H1 (cell line): Measurements from ENCODE around the gene COG4. TPM values are rescaled to one million over a fixed set of nuclear protein-coding genes. Genes with fewer than 3 reads are reported as not detected.

ENCODE experiments used
- CTCF ChIA-PET: fragments of 300-600 bp; sonication (Branson Sonifier 250); formaldehyde crosslinking; loops from one replicate; lab custom pipeline; 2021; ENCODE audit not compliant: partially characterized antibody; lab: Charles Lee
- POLR2A ChIA-PET: fragments of 300-600 bp; sonication (Branson Sonifier 250); formaldehyde crosslinking; loops from one replicate; lab custom pipeline; 2021; ENCODE audit warnings: inconsistent platforms; ENCODE audit not compliant: partially characterized antibody; lab: Charles Lee
- DNase-seq, 2 experiments: peaks; one replicate each; pipeline versions ENCODE4 v3.0.0 to v3.0.0-alpha.2; 2010 to 2022; ENCODE audit warnings: low spot score in 2 of 2, low read depth in 1 of 2, mixed read lengths in 1 of 2
- FAIRE-seq: peaks from 2 replicates; lab custom pipeline; 2011; peaks lifted over from hg19 to GRCh38; lab: Jason Lieb, UNC
- H2AFZ ChIP-seq: 2 replicates; pipeline ENCODE4 v1.8.1; 2012; ENCODE audit warnings: low read length, inconsistent platforms
- H2AK5ac ChIP-seq: 2 replicates; pipeline ENCODE4 v1.6.1; 2013; ENCODE audit warnings: low read depth, low read length
- H2BK120ac ChIP-seq: replicated peaks from 2 replicates; pipeline ENCODE3; 2013; ENCODE audit warnings: low read depth, low read length, inconsistent platforms
- H2BK12ac ChIP-seq: 2 replicates; pipeline ENCODE4 v1.6.1; 2013; ENCODE audit warnings: low read depth, low read length
- H2BK15ac ChIP-seq: 2 replicates; pipeline ENCODE4 v1.6.1; 2013; ENCODE audit warnings: low read length
- H2BK20ac ChIP-seq: 2 replicates; pipeline ENCODE4 v1.6.1; 2013; ENCODE audit warnings: low read length
- H2BK5ac ChIP-seq: 2 replicates; pipeline ENCODE4 v1.6.1; 2013; ENCODE audit warnings: low read depth, low read length
- H3K14ac ChIP-seq: 2 replicates; pipeline ENCODE4 v1.6.1; 2013; ENCODE audit warnings: inconsistent platforms; ENCODE audit not compliant: insufficient read length
- H3K18ac ChIP-seq: 2 replicates; pipeline ENCODE4 v1.6.1; 2013; ENCODE audit warnings: low read length; ENCODE audit errors: extremely low read depth
- H3K23ac ChIP-seq: 2 replicates; pipeline ENCODE4 v1.6.1; 2013; ENCODE audit warnings: inconsistent platforms; ENCODE audit not compliant: insufficient read length
- H3K23me2 ChIP-seq: 2 replicates; pipeline ENCODE4 v1.6.1; 2013; ENCODE audit warnings: low read depth, low read length
- H3K27ac ChIP-seq: 2 replicates; pipeline ENCODE4 v1.6.1; 2011; ENCODE audit warnings: low read depth, low read length, inconsistent platforms
- H3K27me3 ChIP-seq, 4 experiments: replicated peaks in 1 of 4; 1 replicate in 1 of 4; 2 replicates in 3 of 4; pipeline versions ENCODE4 v1.6.1 to v1.8.1; 2011 to 2013; ENCODE audit warnings: low read length in 3 of 4, mild to moderate bottlenecking in 3 of 4, inconsistent platforms in 2 of 4, mixed read lengths in 2 of 4, moderate library complexity in 1 of 4; ENCODE audit not compliant: control insufficient read depth in 3 of 4, insufficient read depth in 3 of 4; ENCODE audit errors: extremely low read depth in 1 of 4
- H3K36me3 ChIP-seq, 4 experiments: 2 replicates each; pipeline versions ENCODE4 v1.6.1 to v1.8.1; 2011 to 2013; ENCODE audit warnings: mild to moderate bottlenecking in 4 of 4, low read length in 3 of 4, moderate library complexity in 2 of 4, control low read depth in 1 of 4, inconsistent platforms in 1 of 4; ENCODE audit not compliant: insufficient read depth in 4 of 4, control insufficient read depth in 2 of 4
- H3K4ac ChIP-seq: replicated peaks from 2 replicates; pipeline ENCODE3; 2013; ENCODE audit warnings: low read length, low read depth, mixed read lengths, inconsistent platforms; ENCODE audit not compliant: insufficient read length
- H3K4me1 ChIP-seq, 4 experiments: replicated peaks in 1 of 4; 1 replicate in 1 of 4; 2 replicates in 3 of 4; pipeline versions ENCODE4 v1.6.1 to v1.8.1; 2011 to 2013; ENCODE audit warnings: low read length in 3 of 4, inconsistent platforms in 2 of 4, mixed read lengths in 1 of 4; ENCODE audit not compliant: insufficient read depth in 4 of 4, control insufficient read depth in 3 of 4
- H3K4me2 ChIP-seq, 2 experiments: 2 replicates each; pipeline versions ENCODE4 v1.6.1 to v1.8.1; 2011 to 2013; ENCODE audit warnings: low read depth in 2 of 2, low read length in 2 of 2, control low read depth in 1 of 2, inconsistent platforms in 1 of 2, mild to moderate bottlenecking in 1 of 2; ENCODE audit not compliant: insufficient read depth in 1 of 2
- H3K4me3 ChIP-seq, 4 experiments: fragments of 200-600, 300-600 bp in 1 of 4; sonication (generic), shearing (Covaris generic), sonication (Bioruptor Twin) in 1 of 4; 2 replicates each; pipeline versions ENCODE4 v1.5.1 to v1.8.1; 2011 to 2016; ENCODE audit warnings: low read length in 4 of 4, low read depth in 3 of 4, control low read depth in 2 of 4, inconsistent platforms in 2 of 4, mild to moderate bottlenecking in 2 of 4, mixed read lengths in 1 of 4, moderate library complexity in 1 of 4; ENCODE audit not compliant: insufficient read depth in 2 of 4; ENCODE audit errors: extremely low read depth in 1 of 4
- H3K56ac ChIP-seq: replicated peaks from 2 replicates; pipeline ENCODE3; 2013; ENCODE audit warnings: low read depth, mild to moderate bottlenecking, mixed read lengths, low read length, inconsistent platforms; ENCODE audit not compliant: insufficient read length
- H3K79me1 ChIP-seq: 2 replicates; pipeline ENCODE4 v1.6.1; 2013; ENCODE audit warnings: low read depth, low read length, control low read depth
- H3K79me2 ChIP-seq, 2 experiments: 2 replicates each; pipeline versions ENCODE4 v1.6.1 to v1.8.1; 2012 to 2013; ENCODE audit warnings: low read length in 2 of 2, mild to moderate bottlenecking in 2 of 2, inconsistent platforms in 1 of 2; ENCODE audit not compliant: insufficient read depth in 2 of 2, control insufficient read depth in 1 of 2
- H3K9ac ChIP-seq, 4 experiments: replicated peaks in 1 of 4; 1 replicate in 1 of 4; 2 replicates in 3 of 4; pipeline versions ENCODE4 v1.6.1 to v1.8.1; 2011 to 2013; ENCODE audit warnings: low read depth in 3 of 4, low read length in 3 of 4, control low read depth in 2 of 4, mild to moderate bottlenecking in 2 of 4, moderate library complexity in 2 of 4, inconsistent platforms in 1 of 4; ENCODE audit errors: extremely low read depth in 1 of 4
- H3K9me3 ChIP-seq, 2 experiments: 2 replicates each; pipeline versions ENCODE4 v1.6.1 to v1.8.1; 2012 to 2013; ENCODE audit warnings: mild to moderate bottlenecking in 2 of 2, moderate library complexity in 2 of 2, control low read depth in 1 of 2, inconsistent platforms in 1 of 2, low read depth in 1 of 2, low read length in 1 of 2, mixed read lengths in 1 of 2; ENCODE audit not compliant: insufficient read depth in 2 of 2
- H4K20me1 ChIP-seq, 2 experiments: replicated peaks in 1 of 2; 2 replicates each; pipeline versions ENCODE3 to v1.8.1; 2011 to 2013; ENCODE audit warnings: inconsistent platforms in 2 of 2, low read length in 2 of 2, mild to moderate bottlenecking in 1 of 2; ENCODE audit not compliant: insufficient read depth in 2 of 2, control insufficient read depth in 1 of 2
- H4K5ac ChIP-seq: 2 replicates; pipeline ENCODE4 v1.6.1; 2013; ENCODE audit warnings: low read length, low read depth, mixed read lengths, inconsistent platforms; ENCODE audit not compliant: insufficient read length
- H4K8ac ChIP-seq: 2 replicates; pipeline ENCODE4 v1.8.0; 2013; ENCODE audit warnings: mild to moderate bottlenecking, moderate library complexity, low read length, inconsistent platforms; ENCODE audit not compliant: insufficient read depth; ENCODE audit errors: extremely low read depth
- H4K91ac ChIP-seq: replicated peaks from 2 replicates; pipeline ENCODE3; 2013; ENCODE audit warnings: low read length, mixed read lengths, inconsistent platforms; ENCODE audit not compliant: insufficient read length
- ATF2 ChIP-seq: IDR thresholded peaks from 2 replicates; pipeline ENCODE4 v1.6.1; 2012; ENCODE audit warnings: low read length, inconsistent platforms
- ATF3 ChIP-seq: IDR thresholded peaks from 2 replicates; pipeline ENCODE4 v1.6.1; 2011; ENCODE audit warnings: low read depth, mild to moderate bottlenecking, low read length; ENCODE audit not compliant: insufficient read depth
- BACH1 ChIP-seq: IDR thresholded peaks from 2 replicates; pipeline ENCODE4 v1.6.1; 2012; ENCODE audit warnings: low read length, improper control_type of control experiment
- E2F6 ChIP-seq: IDR thresholded peaks from 2 replicates; pipeline ENCODE4 v1.6.1; 2012; ENCODE audit warnings: inconsistent platforms
- KDM4A ChIP-seq: IDR thresholded peaks from one replicate; pipeline ENCODE4 v1.7.1; 2012; ENCODE audit warnings: low read depth, mild to moderate bottlenecking, moderate library complexity, low read length, inconsistent platforms; ENCODE audit not compliant: severe bottlenecking
- MAX ChIP-seq: IDR thresholded peaks from 2 replicates; pipeline ENCODE4 v1.6.1; 2012; ENCODE audit warnings: inconsistent platforms
- NRF1 ChIP-seq: IDR thresholded peaks from 2 replicates; pipeline ENCODE4 v1.6.1; 2011; ENCODE audit warnings: mild to moderate bottlenecking, low read depth, low read length, improper control_type of control experiment
- SIX5 ChIP-seq: IDR thresholded peaks from 2 replicates; pipeline ENCODE4 v1.6.1; 2011; ENCODE audit warnings: mild to moderate bottlenecking, low read depth, low read length
- SRF ChIP-seq: IDR thresholded peaks from 2 replicates; pipeline ENCODE4 v1.6.1; 2011; ENCODE audit warnings: mild to moderate bottlenecking, low read depth, low read length, moderate library complexity
- TAF1 ChIP-seq: IDR thresholded peaks from 2 replicates; pipeline ENCODE4 v1.6.1; 2011; ENCODE audit warnings: mild to moderate bottlenecking, low read depth, low read length
- TEAD4 ChIP-seq: IDR thresholded peaks from 2 replicates; pipeline ENCODE4 v1.6.1; 2012; ENCODE audit warnings: low read depth, low read length, inconsistent platforms, mixed read lengths
- WGBS, 2 experiments: shearing (Covaris generic) in 1 of 2; methylation state at CpG; one replicate each; pipeline versions ENCODE4 v1.1.6 to v1.1.7; 2013 to 2015; ENCODE audit warnings: low lambda C conversion rate in 2 of 2, mixed read lengths in 2 of 2, inconsistent platforms in 1 of 2, low coverage in 1 of 2, missing lambda C conversion rate in 1 of 2; ENCODE audit not compliant: insufficient replicate concordance in 2 of 2, insufficient coverage in 1 of 2, insufficient read length in 1 of 2; ENCODE audit errors: extremely low coverage in 1 of 2, missing lambda C conversion rate in 1 of 2; 5-methylcytosine and 5-hydroxymethylcytosine counted together
- polyA plus RNA-seq, 7 experiments: library from polyadenylated mRNA; depleted of rRNA in 3 of 7; stranded (reverse) in 5 of 7; unstranded in 2 of 7; fragments of >200 nt in 5 of 7; fragments of 200-250 nt in 2 of 7; gene quantifications; 1 replicate in 5 of 7; 2 replicates in 1 of 7; 4 replicates in 1 of 7; pipeline versions ENCODE4 v1.2.1 to v1.2.3, GENCODE V29; 2011 to 2013; ENCODE audit warnings: missing spikeins in 2 of 7, mixed read lengths in 2 of 7
- total RNA-seq: library from RNA; stranded (reverse); fragmentation: NEBNext Ultra II Directional; extraction: Animal tissue kit (Norgen Biotek cat#: 25700); gene quantifications from 2 replicates; pipeline ENCODE4 v1.2.1, GENCODE V29; 2021

Gene COG4
- total and polyA plus RNA-seq, 2 of the 8 experiments (the other 6 are each of a cell fraction or from before 2014, with no cell fraction given), result 46.1 to 50.2 TPM

- H3K9me3 ChIP-seq, result no peaks in the 10 kb centered on the region
- H3K9ac ChIP-seq, result no peak overlapping the region
- FAIRE-seq (no peak), DNase-seq (no peak)
- H3K27me3 ChIP-seq, result no peaks in the 10 kb centered on the region
- H3K79me2 ChIP-seq, result no peaks in the 10 kb centered on the region; a peak in 1 of 4 replicates
- no peak overlapping the region for H2BK5ac ChIP-seq
- no peaks in the 10 kb centered on the region for H3K4me1 ChIP-seq
- H3K23ac ChIP-seq, result no peak overlapping the region
- H3K18ac ChIP-seq, result no peak overlapping the region
- no peak overlapping the region for H3K56ac ChIP-seq
- no peaks in the 10 kb centered on the region; the same call in 1 of the 2 replicates for H3K79me1 ChIP-seq
- H3K27ac ChIP-seq, result no peak overlapping the region
- peaks cover 12 to 19% of the 10 kb centered on the region in 2 experiments for H4K20me1 ChIP-seq
- CTCF ChIA-PET, result interaction anchor here (0.7 to 4.5 kb wide), 7 partner anchors 9 to 307 kb away, joined by 3 to 25 read pairs (median 4); no protein-coding TSS in a partner anchor
- H3K4ac ChIP-seq, result no peak overlapping the region
- no peak overlapping the region for H3K4me3 ChIP-seq
- WGBS, 2 experiments, result 96% methylated on average over 9 of the region's 9 CpGs; no CpG with 5 or more reads in 1 of the 2 experiments
- no peak overlapping the region; the same call in 1 of the 2 replicates for H4K8ac ChIP-seq
- no peak overlapping the region for H2BK20ac ChIP-seq
- H2BK120ac ChIP-seq, result no peak overlapping the region
- H2AFZ ChIP-seq, result no peak overlapping the region
- no peak overlapping the region for H4K91ac ChIP-seq
- no peak overlapping the region for H4K5ac ChIP-seq
- no peak overlapping the region for H2BK12ac ChIP-seq
- no peaks in the 10 kb centered on the region for H3K23me2 ChIP-seq
- H3K4me2 ChIP-seq, result no peak overlapping the region
- peaks cover 64 to 99% (median 90%) of the 10 kb centered on the region in 4 experiments for H3K36me3 ChIP-seq
- H2BK15ac ChIP-seq, result no peak overlapping the region
- no peak overlapping the region for H2AK5ac ChIP-seq
- H3K14ac ChIP-seq, result no peak overlapping the region
- POLR2A ChIA-PET, result interaction anchor here (1.2 to 27.1 kb wide), 7 partner anchors 4 to 181 kb away, joined by 3 to 525 read pairs (median 16); partner anchors contain the start of genes COG4 and SF3B3
- TF ChIP-seq KDM4A (no peak), SRF (no peak), TAF1 (no peak), NRF1 (no peak), TEAD4 (no peak), MAX (no peak), E2F6 (no peak), ATF2 (no peak), SIX5 (no peak), ATF3 (no peak), BACH1 (no peak)
These were observed 38.3 kb upstream of the COG4 start for GRCh38 chr16:70561623-70562022.
